ENCODE data around the gene PNMA8C.

DNA sequence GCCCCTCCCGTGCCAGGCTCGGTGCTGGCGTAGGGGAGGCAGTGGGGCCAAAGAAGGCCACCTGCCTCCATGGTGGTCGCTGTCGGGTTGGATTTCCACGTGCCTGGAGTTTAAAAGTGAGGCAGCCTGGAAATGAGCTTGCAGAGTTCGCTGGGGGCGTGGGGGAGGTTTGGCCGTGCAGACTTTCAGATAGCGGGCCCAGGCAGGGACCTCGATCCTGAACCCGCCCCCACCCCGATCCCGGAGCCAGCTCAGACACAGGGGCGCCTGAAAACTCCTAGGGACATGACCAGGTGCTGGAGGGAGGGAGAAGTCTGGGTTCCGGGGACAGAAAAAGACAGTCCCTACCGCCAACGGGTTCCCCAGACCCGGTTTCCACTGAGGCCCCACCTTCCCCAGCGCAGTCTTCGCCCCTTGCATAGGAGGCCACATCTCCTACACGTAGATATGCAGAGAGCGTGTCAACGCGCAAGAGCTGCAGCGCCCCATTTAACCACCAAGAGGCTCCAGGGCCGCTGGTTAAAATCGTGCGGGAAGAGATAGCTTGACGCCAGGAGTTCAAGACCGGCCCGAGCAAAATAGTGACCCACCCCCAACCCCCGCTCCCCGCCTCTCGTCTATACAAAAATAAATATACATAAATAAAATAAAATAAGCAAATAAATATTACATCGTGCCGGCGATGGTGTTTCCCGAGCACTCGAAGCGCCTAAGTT lies 23.8 kb downstream of the PNMA8C start:
- no peak for TF ChIP-seq EGR1 (IDR thresholded peaks at IDR 0.05)
- no peak for TF ChIP-seq CREB1 (IDR thresholded peaks at IDR 0.05; ENCODE audit: low read depth)
- no peak for TF ChIP-seq YY1 (IDR thresholded peaks at IDR 0.05; ENCODE audit: low read depth)
- no peak for TF ChIP-seq TAF1 (IDR thresholded peaks at IDR 0.05; ENCODE audit: low read depth)
- TF ChIP-seq CEBPB (IDR thresholded peaks at IDR 0.05), result no peak
- TF ChIP-seq, protein P1, sequence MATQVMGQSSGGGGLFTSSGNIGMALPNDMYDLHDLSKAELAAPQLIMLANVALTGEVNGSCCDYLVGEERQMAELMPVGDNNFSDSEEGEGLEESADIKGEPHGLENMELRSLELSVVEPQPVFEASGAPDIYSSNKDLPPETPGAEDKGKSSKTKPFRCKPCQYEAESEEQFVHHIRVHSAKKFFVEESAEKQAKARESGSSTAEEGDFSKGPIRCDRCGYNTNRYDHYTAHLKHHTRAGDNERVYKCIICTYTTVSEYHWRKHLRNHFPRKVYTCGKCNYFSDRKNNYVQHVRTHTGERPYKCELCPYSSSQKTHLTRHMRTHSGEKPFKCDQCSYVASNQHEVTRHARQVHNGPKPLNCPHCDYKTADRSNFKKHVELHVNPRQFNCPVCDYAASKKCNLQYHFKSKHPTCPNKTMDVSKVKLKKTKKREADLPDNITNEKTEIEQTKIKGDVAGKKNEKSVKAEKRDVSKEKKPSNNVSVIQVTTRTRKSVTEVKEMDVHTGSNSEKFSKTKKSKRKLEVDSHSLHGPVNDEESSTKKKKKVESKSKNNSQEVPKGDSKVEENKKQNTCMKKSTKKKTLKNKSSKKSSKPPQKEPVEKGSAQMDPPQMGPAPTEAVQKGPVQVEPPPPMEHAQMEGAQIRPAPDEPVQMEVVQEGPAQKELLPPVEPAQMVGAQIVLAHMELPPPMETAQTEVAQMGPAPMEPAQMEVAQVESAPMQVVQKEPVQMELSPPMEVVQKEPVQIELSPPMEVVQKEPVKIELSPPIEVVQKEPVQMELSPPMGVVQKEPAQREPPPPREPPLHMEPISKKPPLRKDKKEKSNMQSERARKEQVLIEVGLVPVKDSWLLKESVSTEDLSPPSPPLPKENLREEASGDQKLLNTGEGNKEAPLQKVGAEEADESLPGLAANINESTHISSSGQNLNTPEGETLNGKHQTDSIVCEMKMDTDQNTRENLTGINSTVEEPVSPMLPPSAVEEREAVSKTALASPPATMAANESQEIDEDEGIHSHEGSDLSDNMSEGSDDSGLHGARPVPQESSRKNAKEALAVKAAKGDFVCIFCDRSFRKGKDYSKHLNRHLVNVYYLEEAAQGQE (IDR thresholded peaks at IDR 0.05; ENCODE audit: low read depth), result no peak
- TF ChIP-seq EP300 (IDR thresholded peaks at IDR 0.05; ENCODE audit: borderline replicate concordance), result no peak
- TF ChIP-seq RAD21 (IDR thresholded peaks at IDR 0.05; ENCODE audit: low read depth), result no peak
- TF ChIP-seq USF1 (IDR thresholded peaks at IDR 0.05), result no peak

Data from Ishikawa (cell line).